ENCODE measurements around the gene PLIN3. TPM values are rescaled to one million over a fixed set of nuclear protein-coding genes. Genes with fewer than 3 reads are reported as not detected.

PLIN3 gene
- total and polyA plus RNA-seq, 2 experiments from 2014 or later = 97.8 to 118 TPM

DNA sequence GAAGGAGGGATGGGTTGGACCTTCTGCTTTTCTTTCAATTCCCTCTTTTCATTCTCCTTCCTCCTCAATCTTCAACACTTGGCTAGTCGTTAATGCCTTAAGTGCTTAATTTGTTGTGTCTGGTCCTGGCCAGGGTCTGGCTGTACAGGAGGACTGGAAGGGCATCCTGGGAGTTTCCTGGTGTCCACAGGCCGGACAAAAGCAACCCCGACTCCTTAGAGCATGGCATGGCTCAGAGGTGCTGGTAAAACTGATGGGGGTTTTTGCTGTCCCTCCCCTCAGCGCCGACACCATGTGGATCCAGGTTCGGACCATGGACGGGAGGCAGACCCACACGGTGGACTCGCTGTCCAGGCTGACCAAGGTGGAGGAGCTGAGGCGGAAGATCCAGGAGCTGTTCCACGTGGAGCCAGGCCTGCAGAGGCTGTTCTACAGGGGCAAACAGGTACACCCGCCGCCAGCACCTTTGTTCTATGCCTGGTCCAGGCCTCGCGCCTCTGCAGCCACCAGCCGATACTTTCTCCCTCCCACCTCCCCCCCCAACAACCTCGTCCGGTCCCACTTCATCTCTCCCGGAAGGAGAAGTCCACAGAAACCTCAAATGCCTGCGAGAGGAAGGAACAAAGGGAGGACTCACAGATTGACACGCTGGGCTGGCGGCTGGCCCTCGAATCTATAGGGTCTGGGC is 43.3 kb upstream of the PLIN3 start:
- no peaks in the 10 kb centered on the region for H3K9me2 ChIP-seq (replicated peaks; ENCODE audit: insufficient read depth)
- H2AFZ ChIP-seq = peak overlapping the region; percentile 58
- 32% methylated on average over 19 of the region's 23 CpGs for WGBS (ENCODE audit: low lambda C conversion rate, missing lambda C conversion rate)
- H3K9me3 ChIP-seq (ENCODE audit: low read depth) = no peaks in the 10 kb centered on the region
- no peaks in the 10 kb centered on the region for H4K20me1 ChIP-seq (ENCODE audit: insufficient read depth, poor library complexity, severe bottlenecking)
- peak overlapping the region; percentile 55 for H3K27ac ChIP-seq
- no peaks in the 10 kb centered on the region for H3K36me3 ChIP-seq (replicated peaks; ENCODE audit: insufficient read depth, low read depth)
- H3K4me1 ChIP-seq (ENCODE audit: insufficient read depth) = peaks cover 22% of the 10 kb centered on the region
- H3K4me2 ChIP-seq = peak overlapping the region; percentile 99
- peaks cover 23% of the 10 kb centered on the region for H3K79me2 ChIP-seq
- no peaks in the 10 kb centered on the region for H3K27me3 ChIP-seq
- no peak for DNase-seq (ENCODE audit: low spot score)
- H3K4me3 ChIP-seq = peak overlapping the region; percentile 76
- TF ChIP-seq EZH2phosphoT487 (IDR thresholded peaks at IDR 0.05; ENCODE audit: low read depth, severe bottlenecking, unreplicated experiment) = no peak
- TF ChIP-seq, protein P1, sequence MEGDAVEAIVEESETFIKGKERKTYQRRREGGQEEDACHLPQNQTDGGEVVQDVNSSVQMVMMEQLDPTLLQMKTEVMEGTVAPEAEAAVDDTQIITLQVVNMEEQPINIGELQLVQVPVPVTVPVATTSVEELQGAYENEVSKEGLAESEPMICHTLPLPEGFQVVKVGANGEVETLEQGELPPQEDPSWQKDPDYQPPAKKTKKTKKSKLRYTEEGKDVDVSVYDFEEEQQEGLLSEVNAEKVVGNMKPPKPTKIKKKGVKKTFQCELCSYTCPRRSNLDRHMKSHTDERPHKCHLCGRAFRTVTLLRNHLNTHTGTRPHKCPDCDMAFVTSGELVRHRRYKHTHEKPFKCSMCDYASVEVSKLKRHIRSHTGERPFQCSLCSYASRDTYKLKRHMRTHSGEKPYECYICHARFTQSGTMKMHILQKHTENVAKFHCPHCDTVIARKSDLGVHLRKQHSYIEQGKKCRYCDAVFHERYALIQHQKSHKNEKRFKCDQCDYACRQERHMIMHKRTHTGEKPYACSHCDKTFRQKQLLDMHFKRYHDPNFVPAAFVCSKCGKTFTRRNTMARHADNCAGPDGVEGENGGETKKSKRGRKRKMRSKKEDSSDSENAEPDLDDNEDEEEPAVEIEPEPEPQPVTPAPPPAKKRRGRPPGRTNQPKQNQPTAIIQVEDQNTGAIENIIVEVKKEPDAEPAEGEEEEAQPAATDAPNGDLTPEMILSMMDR (IDR thresholded peaks at IDR 0.05; ENCODE audit: poor library complexity) = no peak
- no peak for TF ChIP-seq EZH2 (IDR thresholded peaks at IDR 0.05; ENCODE audit: borderline replicate concordance)

DNA sequence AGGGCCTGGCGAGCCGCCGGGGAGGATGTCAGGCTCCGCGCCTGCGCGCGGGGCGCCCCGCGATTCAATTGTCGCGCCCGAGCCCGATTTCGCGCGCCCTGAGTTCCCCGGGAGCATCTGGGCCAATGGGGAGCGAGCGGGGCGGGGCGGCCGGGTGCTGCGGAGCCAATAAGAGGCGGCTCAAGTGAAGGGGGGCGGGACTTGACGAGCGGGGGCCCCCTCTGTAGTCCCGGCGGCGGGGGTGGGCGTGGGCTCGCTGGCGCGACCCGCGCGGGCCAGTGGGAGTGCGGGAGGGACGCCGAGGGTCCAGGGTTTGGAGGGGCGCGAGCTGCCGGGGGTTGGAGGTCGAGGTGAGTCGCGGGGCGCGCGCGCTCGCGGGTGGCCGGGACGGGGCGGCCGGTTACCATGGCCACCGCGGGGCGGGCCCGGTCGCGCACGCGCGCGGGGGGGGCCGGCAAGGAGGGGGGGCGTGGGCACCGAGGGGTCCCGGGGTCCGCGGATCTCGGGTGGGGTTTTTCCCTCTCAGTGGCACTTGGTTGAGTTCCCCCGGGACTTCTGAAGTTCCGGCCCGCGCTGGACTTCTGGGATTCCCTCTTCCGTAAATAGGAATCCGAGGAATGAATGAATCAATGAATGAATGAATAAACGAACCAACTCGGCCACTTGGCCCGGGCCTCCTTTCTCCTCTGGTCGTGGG is 42.6 kb upstream of the PLIN3 start:
- DNase-seq (ENCODE audit: low spot score) = peak; percentile 96
- Histone ChIP-seq H3K4me1 (ENCODE audit: insufficient read depth) (peaks cover 18% of the 10 kb centered on the region), H4K20me1 (ENCODE audit: insufficient read depth, poor library complexity, severe bottlenecking) (no peaks in the 10 kb centered on the region), H3K79me2 (peaks cover 21% of the 10 kb centered on the region), H3K36me3 (replicated peaks; ENCODE audit: insufficient read depth, low read depth) (no peaks in the 10 kb centered on the region), H3K4me3 (peak overlapping the region; percentile 76), H3K9me2 (replicated peaks; ENCODE audit: insufficient read depth) (no peaks in the 10 kb centered on the region), H2AFZ (peak overlapping the region; percentile 63), H3K27ac (no peak overlapping the region), H3K27me3 (no peaks in the 10 kb centered on the region), H3K4me2 (peak overlapping the region; percentile 99), H3K9me3 (ENCODE audit: low read depth) (no peaks in the 10 kb centered on the region)
- under 1% methylated on average over 27 of the region's 85 CpGs for WGBS (ENCODE audit: low lambda C conversion rate, missing lambda C conversion rate)
- TF ChIP-seq EZH2phosphoT487 (IDR thresholded peaks at IDR 0.05; ENCODE audit: low read depth, severe bottlenecking, unreplicated experiment) (no peak), EZH2 (IDR thresholded peaks at IDR 0.05; ENCODE audit: borderline replicate concordance) (no peak)
- TF ChIP-seq, protein P1 (IDR thresholded peaks at IDR 0.05; ENCODE audit: poor library complexity) = no peak

DNA sequence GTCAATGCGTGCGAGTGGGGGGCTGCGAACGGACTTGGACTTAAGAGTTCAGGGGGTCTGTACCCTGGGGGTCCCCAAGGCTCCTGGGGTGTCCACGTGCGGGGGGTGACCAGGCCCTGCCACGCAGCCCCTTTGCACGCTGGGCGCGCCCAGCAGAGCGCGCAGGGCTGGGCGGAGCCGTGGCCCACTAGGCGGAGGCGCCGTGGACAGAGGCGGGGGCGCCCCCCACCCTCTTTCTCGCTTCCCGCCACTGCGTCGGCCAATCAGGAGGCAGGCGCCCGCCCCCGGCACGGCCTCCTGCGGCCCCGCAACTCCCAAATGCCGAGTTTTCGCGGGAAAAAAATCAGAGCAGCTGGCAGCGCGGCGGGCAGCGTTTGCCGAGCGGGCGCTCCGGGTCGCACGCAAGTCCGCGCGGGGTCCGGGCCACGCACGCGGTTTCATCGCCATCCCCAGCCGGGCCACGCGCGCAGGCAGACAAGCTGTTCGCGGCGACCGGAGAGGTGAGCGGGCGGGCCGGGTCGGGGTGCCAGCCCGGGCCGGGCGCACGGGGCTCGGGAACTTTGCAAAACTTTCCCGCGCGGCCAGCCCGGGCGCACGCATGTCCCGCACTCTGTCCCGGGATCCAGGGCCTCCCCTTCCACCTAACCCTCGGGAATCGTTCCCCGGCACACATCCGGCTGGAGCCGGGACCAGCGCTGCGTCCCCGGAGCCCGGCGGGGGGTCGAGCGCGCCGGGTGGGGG is 41.9 kb upstream of the PLIN3 start, which contains the start of gene UHRF1:
TSS of gene UHRF1 (plus strand) at position 346 of the 741 bp plus-strand sequence. CDS start 1,385 bp downstream, outside the sequence.
- Histone ChIP-seq H3K9me3 (ENCODE audit: low read depth) (no peaks in the 10 kb centered on the region), H3K4me2 (peak within 1 kb of the TSS; percentile 99), H3K27ac (no peak within 1 kb of the TSS), H3K36me3 (replicated peaks; ENCODE audit: insufficient read depth, low read depth) (no peaks in the 10 kb centered on the region), H3K4me1 (ENCODE audit: insufficient read depth) (peaks cover 18% of the 10 kb centered on the region), H3K27me3 (no peaks in the 10 kb centered on the region), H3K79me2 (peaks cover 17% of the 10 kb centered on the region), H2AFZ (peak within 1 kb of the TSS; percentile 63), H3K9me2 (replicated peaks; ENCODE audit: insufficient read depth) (no peaks in the 10 kb centered on the region), H3K4me3 (peak within 1 kb of the TSS; percentile 76), H4K20me1 (ENCODE audit: insufficient read depth, poor library complexity, severe bottlenecking) (no peaks in the 10 kb centered on the region)
- TF ChIP-seq EZH2phosphoT487 (IDR thresholded peaks at IDR 0.05; ENCODE audit: low read depth, severe bottlenecking, unreplicated experiment) = no peak
- TF ChIP-seq, protein P1 (IDR thresholded peaks at IDR 0.05; ENCODE audit: poor library complexity) = no peak
- no peak for TF ChIP-seq EZH2 (IDR thresholded peaks at IDR 0.05; ENCODE audit: borderline replicate concordance)
- peak; percentile 46 for DNase-seq (ENCODE audit: low spot score)
- 5% methylated on average over 54 of the region's 89 CpGs for WGBS (ENCODE audit: low lambda C conversion rate, missing lambda C conversion rate)

Measured in hepatocyte (in vitro differentiated cells).